ENCODE measurements around the gene BNIP3.
"Not testable (repeated sequence)": the region's sequence is repeated elsewhere in the genome, so short reads cannot be mapped to it uniquely, and the experiment has no call there.

Gene BNIP3

GRCh38 chr10:132001238-132001972 is 19.7 kb upstream of the BNIP3 start:
- DNase-seq (ENCODE audit: low spot score) = no peak

DNA sequence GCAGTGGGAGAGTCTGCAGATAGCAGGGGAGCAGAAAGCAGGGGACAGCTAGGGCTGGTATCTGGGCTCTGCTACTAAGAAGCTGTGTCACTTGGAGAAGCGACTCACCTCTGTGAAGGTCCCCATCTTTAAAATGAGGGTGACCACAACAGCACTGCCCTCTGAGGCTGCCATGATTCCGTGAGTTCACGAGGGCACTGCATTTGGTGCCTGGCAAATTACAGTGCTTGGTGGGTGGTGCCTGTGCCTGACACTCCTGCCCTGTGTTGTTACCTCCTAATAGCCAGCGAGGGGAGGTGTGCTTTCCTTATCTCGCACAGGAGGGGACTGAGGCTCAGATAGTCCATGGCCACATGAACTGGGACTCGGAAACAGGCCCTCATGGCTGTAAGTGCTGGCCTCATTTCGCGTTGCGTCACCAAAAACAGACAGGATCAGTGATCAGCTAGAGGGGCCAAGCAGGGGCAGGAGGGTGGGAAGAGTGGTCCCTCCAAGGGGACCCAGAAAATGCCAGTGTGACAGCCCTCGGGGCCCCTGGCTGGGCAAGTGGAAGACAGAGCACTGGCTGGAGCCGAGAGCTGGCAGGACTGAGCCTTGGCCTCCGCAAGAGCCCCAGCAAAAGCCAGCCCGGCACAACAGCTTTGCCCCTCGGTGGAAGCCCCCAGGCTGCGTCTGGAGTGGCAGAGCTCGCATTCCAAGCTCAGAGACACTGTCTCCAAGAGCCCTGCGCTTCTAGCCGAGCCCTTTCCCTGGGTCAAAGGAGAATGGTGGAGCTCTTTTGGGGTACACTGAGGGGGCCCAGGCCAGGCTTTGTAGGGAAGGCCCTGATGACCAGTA is 17.3 kb upstream of the BNIP3 start:
- no peak for DNase-seq (ENCODE audit: low spot score)

GRCh38 chr10:131998050-131998844 is 16.5 kb upstream of the BNIP3 start:
- no peak for DNase-seq (ENCODE audit: low spot score)

DNA sequence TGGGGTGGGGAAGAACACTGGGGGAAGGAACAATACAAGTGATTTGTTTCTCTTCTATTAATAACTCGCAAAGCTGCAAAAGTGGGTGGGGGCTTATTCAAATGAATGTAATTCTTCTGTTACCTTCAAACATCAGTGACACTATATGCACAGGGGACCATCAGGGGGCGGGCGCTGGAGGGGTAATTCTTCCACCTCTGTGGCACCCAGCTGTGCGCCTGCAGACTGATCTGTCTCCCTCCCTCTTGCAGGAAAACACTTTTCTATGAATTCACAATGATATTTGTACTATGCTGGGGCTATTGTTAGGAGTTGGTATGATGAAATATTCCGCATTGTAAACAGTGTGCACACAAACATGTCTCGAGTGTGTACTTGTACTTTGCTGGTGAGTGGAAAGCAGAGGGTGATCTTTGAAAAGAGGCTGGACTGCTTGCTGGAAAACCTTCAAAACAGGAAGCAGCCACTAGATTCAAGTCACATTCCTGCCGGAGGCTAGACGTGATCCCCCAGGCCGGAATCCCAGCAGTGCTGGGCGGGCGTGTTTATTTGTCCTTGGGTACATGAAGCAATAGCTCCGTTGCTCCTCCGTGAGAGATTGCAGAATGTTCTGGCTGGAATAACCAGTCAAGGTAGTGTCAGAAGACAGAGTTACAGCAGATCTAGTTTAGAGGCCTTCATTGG is 15.8 kb upstream of the BNIP3 start:
- DNase-seq (ENCODE audit: low spot score) = no peak

DNA sequence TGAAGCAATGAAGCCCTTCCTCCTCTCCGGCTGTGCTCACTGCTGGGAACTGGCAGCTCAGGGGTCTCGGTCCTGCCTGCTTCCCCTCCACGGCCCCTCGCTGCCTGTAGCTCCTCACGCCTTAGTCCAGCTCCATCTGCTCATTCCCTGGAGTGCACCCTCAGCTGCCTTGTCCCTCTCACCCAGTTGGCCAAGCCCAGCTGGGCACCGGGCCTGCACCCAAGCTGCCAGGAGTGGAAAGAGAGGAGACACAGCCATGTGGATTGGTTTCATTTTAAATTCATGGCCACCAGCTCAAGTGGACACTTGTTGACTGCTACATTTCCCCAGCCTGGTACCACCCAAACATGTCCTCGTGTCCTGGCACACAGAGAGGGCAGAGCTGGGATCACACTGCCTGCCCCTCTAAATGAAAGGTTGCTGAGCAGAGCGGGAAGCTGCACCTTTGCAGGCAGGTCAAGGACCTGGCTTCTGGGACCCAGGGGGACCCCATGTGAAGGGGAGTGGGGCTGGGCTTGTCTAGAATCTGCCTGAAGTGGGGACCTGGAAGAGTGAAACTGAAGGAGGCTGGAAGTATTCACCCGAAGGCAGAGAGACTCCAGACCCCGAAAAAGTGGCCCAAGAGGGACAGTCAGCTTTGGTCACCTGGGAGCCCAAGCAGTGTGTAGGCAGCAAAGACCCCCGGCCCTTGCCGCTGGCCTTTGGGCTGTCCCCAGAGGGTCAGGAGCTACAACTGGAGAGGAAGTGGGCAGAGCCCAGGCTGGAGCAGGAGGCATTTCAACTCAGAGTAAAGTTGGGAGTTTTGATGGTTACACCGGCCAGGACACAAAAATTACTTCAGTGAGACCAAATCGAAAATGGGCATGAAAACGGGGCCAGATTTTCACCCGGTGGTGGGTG is 15.0 kb upstream of the BNIP3 start:
- no peak for DNase-seq (ENCODE audit: low spot score)

GRCh38 chr10:131994435-131994834 is 12.7 kb upstream of the BNIP3 start:
- DNase-seq (ENCODE audit: low spot score) = no peak

DNA sequence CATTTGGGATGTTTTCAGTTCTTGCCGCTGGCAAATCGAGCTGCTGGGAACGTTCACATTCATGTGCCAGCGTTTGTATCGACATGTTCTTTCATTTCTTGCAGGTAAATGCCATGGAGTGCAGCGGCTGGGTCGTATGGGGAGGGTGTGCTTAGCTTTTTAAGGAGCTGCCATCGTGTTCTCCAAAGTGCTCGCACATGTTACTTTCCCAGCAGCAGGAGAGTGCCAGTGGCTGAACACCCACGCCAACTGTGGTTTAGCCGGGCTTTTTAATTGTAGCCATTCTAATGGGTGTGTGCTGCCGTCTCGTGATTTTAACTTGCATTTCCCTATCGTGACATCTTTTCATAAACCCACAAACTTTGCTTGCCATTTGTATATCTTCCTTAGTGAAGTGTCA is 11.6 kb upstream of the BNIP3 start:
- DNase-seq (ENCODE audit: low spot score) = no peak

DNA sequence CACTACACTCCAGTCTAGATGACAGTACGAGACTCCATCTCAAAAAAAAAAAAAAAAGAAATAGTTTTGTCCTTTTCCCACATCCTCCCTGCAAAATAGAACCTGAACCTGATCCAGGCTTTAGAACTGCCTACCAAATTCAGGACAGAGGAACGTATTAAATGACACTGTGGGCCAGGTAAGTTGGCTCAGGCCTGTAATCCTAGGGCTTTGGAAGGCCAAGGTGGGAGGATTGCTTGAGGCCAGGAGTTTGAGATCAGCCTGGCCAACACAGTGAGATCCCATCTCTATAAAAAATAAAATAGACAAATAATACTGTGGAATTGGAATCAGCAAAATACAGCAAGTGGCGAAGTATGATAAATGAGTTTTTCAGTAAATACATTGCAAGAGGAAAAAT is 10.0 kb upstream of the BNIP3 start:
- no peak for DNase-seq (ENCODE audit: low spot score)

DNA sequence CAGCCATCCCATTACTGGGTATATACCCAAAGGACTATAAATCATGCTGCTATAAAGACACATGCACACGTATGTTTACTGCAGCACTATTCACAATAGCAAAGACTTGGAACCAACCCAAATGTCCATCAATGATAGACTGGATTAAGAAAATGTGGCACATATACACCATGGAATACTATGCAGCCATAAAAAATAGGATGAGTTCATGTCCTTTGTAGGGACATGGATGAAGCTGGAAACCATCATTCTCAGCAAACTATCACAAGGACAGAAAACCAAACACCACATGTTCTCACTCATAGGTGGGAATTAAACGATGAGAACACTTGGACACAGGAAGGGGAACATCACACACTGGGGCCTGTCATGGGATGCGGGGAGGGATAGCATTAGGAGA is 6.1 kb upstream of the BNIP3 start:
- DNase-seq (ENCODE audit: low spot score) = not testable (repeated sequence)

DNA sequence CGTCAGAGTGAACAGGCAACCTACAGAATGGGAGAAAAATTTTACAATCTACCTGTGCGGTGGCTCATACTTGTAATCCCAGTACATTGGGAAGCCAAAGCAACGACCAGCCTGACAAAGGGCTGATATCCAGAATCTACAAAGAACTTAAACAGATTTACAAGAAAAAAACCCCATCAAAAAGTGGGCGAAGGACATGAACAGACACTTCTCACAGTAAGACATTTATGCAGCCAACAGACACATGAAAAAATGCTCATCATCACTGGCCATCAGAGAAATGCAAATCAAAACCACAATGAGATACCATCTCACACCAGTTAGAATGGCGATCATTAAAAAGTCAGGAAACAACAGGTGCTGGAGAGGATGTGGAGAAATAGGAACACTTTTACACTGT is 5.6 kb upstream of the BNIP3 start:
- not testable (repeated sequence) for DNase-seq (ENCODE audit: low spot score)

GRCh38 chr10:131986851-131987250 is 5.1 kb upstream of the BNIP3 start:
- DNase-seq (ENCODE audit: low spot score) = not testable (repeated sequence)

DNA sequence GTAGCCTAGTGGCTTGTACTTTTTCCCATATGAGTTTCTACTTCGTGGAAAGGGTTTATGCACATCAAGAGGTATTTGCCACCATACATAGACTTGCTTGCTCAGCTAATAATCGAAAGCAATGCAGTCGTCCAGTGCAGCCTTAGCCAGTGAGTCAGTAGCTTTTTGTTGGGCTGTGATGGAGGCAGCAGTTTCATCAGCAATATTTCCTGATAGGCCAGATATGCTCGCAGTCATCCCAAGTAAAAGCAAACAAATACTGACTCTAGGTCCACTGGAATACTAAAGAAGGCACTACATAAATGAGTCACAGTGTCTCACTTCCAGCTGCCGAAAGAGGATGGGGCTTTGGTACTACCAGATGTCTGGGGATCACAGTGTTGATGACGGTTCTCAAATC is 2.1 kb upstream of the BNIP3 start:
- DNase-seq (ENCODE audit: low spot score) = no peak

GRCh38 chr10:131982796-131983195 is 1.1 kb upstream of the BNIP3 start:
- DNase-seq (ENCODE audit: low spot score) = no peak

DNA sequence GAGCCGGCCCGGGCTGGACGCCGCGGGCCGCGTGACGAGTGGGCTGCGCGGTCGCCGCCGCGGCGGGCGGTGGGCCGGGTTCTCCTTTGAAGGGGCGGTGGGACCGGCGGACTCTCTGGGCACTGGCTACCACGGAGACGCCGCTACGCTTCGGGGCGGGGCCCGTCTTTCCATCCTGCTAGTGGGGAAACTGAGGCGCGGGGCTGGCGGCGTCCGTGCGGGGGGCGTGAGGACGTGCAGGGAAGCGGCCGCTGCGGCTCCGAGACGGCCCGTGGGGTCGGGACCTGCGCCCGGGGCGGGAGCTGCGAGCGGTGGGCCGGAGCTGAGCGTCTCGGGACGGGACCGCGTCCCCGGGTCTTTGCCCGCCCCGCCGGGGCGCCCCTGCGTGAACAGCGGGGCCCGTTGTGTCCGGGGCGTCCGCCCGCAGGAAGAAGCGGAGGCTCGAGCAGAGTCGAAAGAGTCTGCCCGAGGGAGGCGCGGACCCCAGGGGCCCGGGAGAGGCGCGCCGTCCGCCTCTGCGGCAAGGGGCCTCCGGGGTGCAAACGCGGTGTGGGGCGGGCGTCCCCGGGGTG is 548 bp upstream of the BNIP3 start:
- DNase-seq (ENCODE audit: low spot score) = peak; percentile 48

DNA sequence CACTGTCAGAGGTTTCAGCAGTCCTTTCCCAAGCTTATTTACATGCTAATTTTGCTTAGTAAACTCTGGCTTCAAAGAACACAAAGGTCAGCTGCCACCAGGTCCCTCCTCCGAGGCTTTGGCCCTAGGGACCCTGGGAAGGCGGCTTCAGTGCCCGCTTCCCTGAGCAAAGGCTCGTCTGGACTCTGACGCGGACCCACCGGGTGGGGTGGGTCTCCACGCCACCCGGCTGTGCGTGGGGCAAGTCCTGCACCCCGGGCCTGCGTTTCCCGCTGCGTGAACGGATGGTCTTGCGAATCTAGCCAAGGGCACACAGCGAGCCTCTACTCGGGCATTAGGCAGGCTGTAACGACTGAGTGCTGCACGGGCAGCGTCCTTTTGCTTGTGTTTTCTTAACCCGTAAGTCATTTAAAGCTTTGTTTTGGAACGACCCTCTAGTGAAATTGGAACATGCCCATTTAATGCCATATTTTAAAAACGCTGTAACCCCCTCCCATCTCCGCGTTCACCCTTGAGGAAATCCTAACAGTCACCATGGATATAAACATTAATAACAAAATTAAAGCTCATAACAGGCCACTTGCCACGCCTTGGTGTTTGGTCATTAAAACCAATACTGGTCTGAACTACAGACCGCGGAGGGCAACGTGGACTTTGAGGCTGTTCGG is 828 bp downstream of the BNIP3 start:
- DNase-seq (ENCODE audit: low spot score) = no peak

GRCh38 chr10:131980321-131980720 is 1.4 kb downstream of the BNIP3 start:
- no peak for DNase-seq (ENCODE audit: low spot score)

- DNase-seq (ENCODE audit: low spot score) = no peak
Measured at GRCh38 chr10:131979821-131980270, 1.9 kb downstream of the BNIP3 start.

GRCh38 chr10:131979336-131979735 is 2.4 kb downstream of the BNIP3 start:
- no peak for DNase-seq (ENCODE audit: low spot score)

DNA sequence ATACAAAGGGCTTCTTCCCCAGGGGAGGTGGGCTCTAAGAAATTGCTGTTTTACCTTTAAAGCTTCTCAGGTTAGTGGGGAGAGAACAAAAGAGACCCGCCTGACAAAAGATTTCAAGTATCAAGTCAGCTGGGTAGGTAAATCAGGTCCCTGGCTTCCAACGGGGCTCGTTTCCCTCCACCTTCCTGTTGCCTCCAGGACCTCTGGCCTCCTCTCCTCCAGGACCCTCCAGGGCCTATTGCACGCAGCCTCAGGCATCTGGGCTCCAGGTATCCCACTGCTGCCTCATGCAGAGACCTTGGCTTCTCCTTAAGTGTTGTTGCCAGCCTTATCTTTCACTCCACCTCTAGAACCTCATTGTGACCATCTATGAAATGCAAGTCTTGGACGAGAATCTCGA is 2.9 kb downstream of the BNIP3 start:
- no peak for DNase-seq (ENCODE audit: low spot score)

GRCh38 chr10:131978366-131978765 is 3.4 kb downstream of the BNIP3 start:
- DNase-seq (ENCODE audit: low spot score) = no peak

All from germinal center (tissue), 1 donor.